Tibial nerve (tissue), 4 donors: ENCODE measurements around the gene LMX1A. TPM values are rescaled to one million over a fixed set of nuclear protein-coding genes. Genes with fewer than 3 reads are reported as not detected.

Experiments used
- DNase-seq, 2 donors: peaks; one replicate each; pipeline ENCODE4 v3.0.0-alpha.2; 2019; ENCODE audit warnings: low spot score in 2 of 2
- H3K27ac ChIP-seq, 4 donors: fragments of 200-600 bp; sonication (generic) in 3 of 4; one replicate each; pipeline ENCODE4 v1.5.1; 2017 to 2019; ENCODE audit warnings: mild to moderate bottlenecking in 1 of 4
- H3K27me3 ChIP-seq, 2 donors: fragments of 200-600 bp; sonication (generic) in 1 of 2; one replicate each; pipeline versions ENCODE4 v1.5.1 to v1.6.0; 2017 to 2019
- H3K36me3 ChIP-seq, 3 donors: fragments of 200-600 bp; sonication (generic); one replicate each; pipeline ENCODE4 v1.5.1; 2018 to 2019
- H3K4me1 ChIP-seq, 4 donors: fragments of 200-600 bp; sonication (generic) in 3 of 4; one replicate each; pipeline ENCODE4 v1.5.1; 2017 to 2019
- H3K4me3 ChIP-seq, 4 donors: fragments of 200-600 bp; sonication (generic) in 3 of 4; one replicate each; pipeline ENCODE4 v1.5.1; 2017 to 2019; ENCODE audit warnings: mild to moderate bottlenecking in 1 of 4, moderate library complexity in 1 of 4
- H3K9me3 ChIP-seq, 4 donors: fragments of 200-600 bp; sonication (generic) in 3 of 4; one replicate each; pipeline ENCODE4 v1.5.1; 2017 to 2019
- CTCF ChIP-seq, 5 experiments: fragments of 200-600 bp in 3 of 5; fragments of 450-650 bp in 2 of 5; sonication (generic) in 3 of 5; IDR thresholded peaks; one replicate each; pipeline ENCODE4 v1.5.1; 2016 to 2019; ENCODE audit warnings: antibody characterized with exemption in 5 of 5, mild to moderate bottlenecking in 3 of 5, moderate library complexity in 2 of 5
- EP300 ChIP-seq, 2 donors: sonication (generic); formaldehyde crosslinking; IDR thresholded peaks; one replicate each; pipeline ENCODE4 v1.6.1; 2017; ENCODE audit warnings: antibody characterized with exemption in 2 of 2, mild to moderate bottlenecking in 1 of 2
- POLR2A ChIP-seq, 2 donors: fragments of 450-650 bp; IDR thresholded peaks; one replicate each; pipeline ENCODE4 v1.6.1; 2017; ENCODE audit warnings: antibody characterized with exemption in 2 of 2, mild to moderate bottlenecking in 2 of 2, moderate library complexity in 2 of 2
- WGBS, 2 donors: methylation state at CpG; one replicate each; pipeline ENCODE4 v1.1.5; 2018; 5-methylcytosine and 5-hydroxymethylcytosine counted together
- total RNA-seq, 4 donors: library from RNA; depleted of rRNA; stranded (reverse); fragments of >200 nt; gene quantifications; one replicate each; pipeline ENCODE4 v1.1.0, GENCODE V29; 2016

Gene LMX1A
- total RNA-seq, 4 donors from 2014 or later, result 0.84 TPM; not detected in 3

GRCh38 chr1:165353731-165354671, 2.5 kb downstream of the LMX1A start:
- WGBS, 2 donors, result 14 to 20% methylated on average over 52 of the region's 52 CpGs
- H3K36me3 ChIP-seq, result no peaks in the 10 kb centered on the region
- H3K4me1 ChIP-seq, result peaks cover 0 to 53% (median 20%) of the 10 kb centered on the region in 4 donors
- no peak for DNase-seq
- H3K27ac ChIP-seq, result no peak overlapping the region
- H3K9me3 ChIP-seq, result no peaks in the 10 kb centered on the region
- peaks cover 3 to 90% of the 10 kb centered on the region in 2 donors for H3K27me3 ChIP-seq
- H3K4me3 ChIP-seq, result peak overlapping the region in 1 of 4 donors; percentile 2
- no peak for TF ChIP-seq CTCF (IDR thresholded peaks at IDR 0.05)
- no peak for TF ChIP-seq POLR2A (IDR thresholded peaks at IDR 0.05)
- TF ChIP-seq EP300 (IDR thresholded peaks at IDR 0.05), result no peak

GRCh38 chr1:165352442-165353293, 3.8 kb downstream of the LMX1A start:
- Histone ChIP-seq H3K27ac (no peak overlapping the region), H3K36me3 (no peaks in the 10 kb centered on the region), H3K4me1 (peaks cover 0 to 53% (median 20%) of the 10 kb centered on the region in 4 donors), H3K9me3 (no peaks in the 10 kb centered on the region), H3K27me3 (peaks cover 3 to 97% of the 10 kb centered on the region in 2 donors), H3K4me3 (no peak overlapping the region)
- DNase-seq, result no peak
- TF ChIP-seq CTCF (IDR thresholded peaks at IDR 0.05) (no peak), EP300 (IDR thresholded peaks at IDR 0.05) (no peak), POLR2A (IDR thresholded peaks at IDR 0.05) (no peak)
- 20 to 25% methylated on average over 51 to 59 of the region's 59 CpGs for WGBS, 2 donors

GRCh38 chr1:165351863-165352441, 4.6 kb downstream of the LMX1A start:
- 18 to 21% methylated on average over 20 of the region's 20 CpGs for WGBS, 2 donors
- no peak overlapping the region for H3K27ac ChIP-seq
- H3K27me3 ChIP-seq, result peaks cover 3 to 96% of the 10 kb centered on the region in 2 donors
- no peak for TF ChIP-seq CTCF (IDR thresholded peaks at IDR 0.05)
- no peak for TF ChIP-seq EP300 (IDR thresholded peaks at IDR 0.05)
- no peak for TF ChIP-seq POLR2A (IDR thresholded peaks at IDR 0.05)
- no peaks in the 10 kb centered on the region for H3K36me3 ChIP-seq
- no peak for DNase-seq
- H3K4me1 ChIP-seq, result peaks cover 0 to 53% (median 20%) of the 10 kb centered on the region in 4 donors
- H3K4me3 ChIP-seq, result no peak overlapping the region
- no peaks in the 10 kb centered on the region for H3K9me3 ChIP-seq

- DNase-seq, result no peak
- no peak for TF ChIP-seq EP300 (IDR thresholded peaks at IDR 0.05)
- no peak for TF ChIP-seq POLR2A (IDR thresholded peaks at IDR 0.05)
- TF ChIP-seq CTCF (IDR thresholded peaks at IDR 0.05), result no peak
- H3K27me3 ChIP-seq, result peaks cover 3 to 92% of the 10 kb centered on the region in 2 donors
- H3K4me3 ChIP-seq, result no peak overlapping the region
- no peaks in the 10 kb centered on the region for H3K9me3 ChIP-seq
- peaks cover 0 to 42% (median 12%) of the 10 kb centered on the region in 4 donors for H3K4me1 ChIP-seq
- WGBS, 2 donors, result 10 to 23% methylated on average over 3 of the region's 3 CpGs
- no peaks in the 10 kb centered on the region for H3K36me3 ChIP-seq
- no peak overlapping the region for H3K27ac ChIP-seq
These were observed 5.7 kb downstream of the LMX1A start for GRCh38 chr1:165350840-165351239.
